ENCODE data around the gene GRK4.

GRK4 gene

DNA sequence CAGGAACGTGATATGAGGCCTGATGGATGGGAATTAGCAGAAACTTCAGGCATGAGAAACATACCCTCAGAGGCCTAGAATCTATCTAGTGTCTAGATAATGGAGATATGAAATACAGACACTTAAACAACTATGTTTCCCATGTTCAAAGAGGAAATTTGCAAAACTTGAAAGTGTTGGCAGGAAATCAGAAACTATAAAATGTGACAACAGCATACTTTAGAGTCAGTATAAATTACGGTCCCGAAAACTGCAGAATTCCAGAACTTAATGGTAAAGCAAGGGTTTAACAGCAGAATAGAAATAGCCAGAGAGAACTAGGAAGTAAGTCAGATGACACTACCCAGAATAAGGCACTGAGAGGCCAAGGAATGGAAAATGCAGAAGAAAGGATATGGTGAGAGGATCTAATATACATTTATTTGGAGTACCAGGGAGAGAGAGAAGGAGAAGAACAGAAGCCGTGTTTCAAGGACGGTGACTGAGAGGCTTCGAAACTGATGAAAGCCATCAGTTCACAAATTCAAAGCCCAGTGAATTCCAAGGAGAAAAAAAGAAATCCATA, 103.5 kb downstream of the GRK4 start:
- TF ChIP-seq, protein P1, sequence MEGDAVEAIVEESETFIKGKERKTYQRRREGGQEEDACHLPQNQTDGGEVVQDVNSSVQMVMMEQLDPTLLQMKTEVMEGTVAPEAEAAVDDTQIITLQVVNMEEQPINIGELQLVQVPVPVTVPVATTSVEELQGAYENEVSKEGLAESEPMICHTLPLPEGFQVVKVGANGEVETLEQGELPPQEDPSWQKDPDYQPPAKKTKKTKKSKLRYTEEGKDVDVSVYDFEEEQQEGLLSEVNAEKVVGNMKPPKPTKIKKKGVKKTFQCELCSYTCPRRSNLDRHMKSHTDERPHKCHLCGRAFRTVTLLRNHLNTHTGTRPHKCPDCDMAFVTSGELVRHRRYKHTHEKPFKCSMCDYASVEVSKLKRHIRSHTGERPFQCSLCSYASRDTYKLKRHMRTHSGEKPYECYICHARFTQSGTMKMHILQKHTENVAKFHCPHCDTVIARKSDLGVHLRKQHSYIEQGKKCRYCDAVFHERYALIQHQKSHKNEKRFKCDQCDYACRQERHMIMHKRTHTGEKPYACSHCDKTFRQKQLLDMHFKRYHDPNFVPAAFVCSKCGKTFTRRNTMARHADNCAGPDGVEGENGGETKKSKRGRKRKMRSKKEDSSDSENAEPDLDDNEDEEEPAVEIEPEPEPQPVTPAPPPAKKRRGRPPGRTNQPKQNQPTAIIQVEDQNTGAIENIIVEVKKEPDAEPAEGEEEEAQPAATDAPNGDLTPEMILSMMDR (IDR thresholded peaks at IDR 0.05): no peak
- no peak overlapping the region for H3K4me2 ChIP-seq (ENCODE audit: low read length)
- H3K4me3 ChIP-seq (ENCODE audit: low read depth, low read length): no peak overlapping the region
- H3K27ac ChIP-seq: no peak overlapping the region
- H3K9ac ChIP-seq: no peak overlapping the region
- H2AFZ ChIP-seq: no peak overlapping the region
- H3K27me3 ChIP-seq (ENCODE audit: control insufficient read depth, insufficient read depth, low read length): no peaks in the 10 kb centered on the region
- H3K36me3 ChIP-seq (ENCODE audit: control insufficient read depth, insufficient read depth, low read length): no peaks in the 10 kb centered on the region
- no peaks in the 10 kb centered on the region for H3K4me1 ChIP-seq
- H3K9me3 ChIP-seq (ENCODE audit: control insufficient read depth, low read length): no peaks in the 10 kb centered on the region
- no peaks in the 10 kb centered on the region for H3K79me2 ChIP-seq

DNA sequence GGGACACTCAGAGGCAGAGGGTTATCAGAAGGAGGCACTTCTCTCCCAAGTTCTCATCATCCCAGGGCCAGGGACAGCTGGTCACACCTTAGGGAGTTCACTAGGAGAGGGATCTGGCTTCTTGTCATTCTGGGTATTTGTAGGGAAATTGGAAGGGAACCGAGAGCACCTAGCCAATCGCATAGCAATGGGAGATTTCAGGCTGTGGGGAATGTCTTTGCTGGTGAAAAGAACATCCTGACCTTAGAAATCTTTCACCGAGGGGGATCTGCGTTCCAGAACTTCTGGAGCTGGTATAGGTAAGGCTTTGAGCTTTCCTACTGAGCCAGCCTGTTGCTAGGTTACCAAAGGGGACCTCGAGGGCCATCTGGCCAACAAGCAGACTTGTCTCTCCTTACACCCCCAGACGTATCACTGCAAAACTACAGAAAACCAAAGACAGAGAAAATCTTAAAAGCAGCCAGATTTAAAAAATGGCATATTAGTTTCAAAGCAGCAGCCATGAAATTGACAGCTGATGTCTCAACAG, 104.2 kb downstream of the GRK4 start:
- Histone ChIP-seq H3K4me3 (ENCODE audit: low read depth, low read length) (no peak overlapping the region), H3K27me3 (ENCODE audit: control insufficient read depth, insufficient read depth, low read length) (no peaks in the 10 kb centered on the region), H3K79me2 (no peaks in the 10 kb centered on the region), H3K4me2 (ENCODE audit: low read length) (no peak overlapping the region), H3K4me1 (no peaks in the 10 kb centered on the region), H3K9me3 (ENCODE audit: control insufficient read depth, low read length) (no peaks in the 10 kb centered on the region), H3K27ac (no peak overlapping the region), H3K36me3 (ENCODE audit: control insufficient read depth, insufficient read depth, low read length) (no peaks in the 10 kb centered on the region), H3K9ac (no peak overlapping the region), H2AFZ (no peak overlapping the region)
- TF ChIP-seq, protein P1 (IDR thresholded peaks at IDR 0.05): no peak

DNA sequence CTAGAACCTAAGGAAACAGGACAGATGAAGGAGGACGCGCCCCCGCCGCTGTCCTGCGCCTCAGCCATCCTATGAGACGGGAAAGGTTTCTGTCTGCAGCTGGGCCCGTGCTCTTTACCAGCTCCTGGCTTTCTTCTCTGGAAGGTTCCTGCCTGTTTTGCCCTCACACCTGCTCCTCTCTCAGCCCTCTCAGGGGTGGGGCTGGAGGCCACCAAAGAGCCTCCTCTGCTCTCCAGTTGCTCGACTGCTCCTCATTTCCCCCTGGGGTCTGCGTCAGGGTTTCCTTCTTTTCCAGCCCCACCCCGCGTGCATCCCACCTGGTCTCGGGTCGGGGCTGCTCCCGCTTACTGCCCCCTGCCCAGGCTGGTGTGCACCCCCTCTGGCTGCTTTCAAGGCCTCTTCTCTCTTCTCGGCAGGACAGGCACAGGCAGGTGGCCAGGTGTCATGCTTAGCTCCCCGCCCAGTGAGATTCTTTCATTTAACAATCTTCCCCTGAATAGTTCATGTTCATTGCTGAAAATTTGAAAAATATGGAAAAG, 106.4 kb downstream of the GRK4 start:
- Histone ChIP-seq H3K9ac (no peak overlapping the region), H3K27me3 (ENCODE audit: control insufficient read depth, insufficient read depth, low read length) (no peaks in the 10 kb centered on the region), H3K4me1 (no peaks in the 10 kb centered on the region), H2AFZ (no peak overlapping the region), H3K4me2 (ENCODE audit: low read length) (no peak overlapping the region), H3K36me3 (ENCODE audit: control insufficient read depth, insufficient read depth, low read length) (no peaks in the 10 kb centered on the region), H3K4me3 (ENCODE audit: low read depth, low read length) (no peak overlapping the region), H3K9me3 (ENCODE audit: control insufficient read depth, low read length) (no peaks in the 10 kb centered on the region), H3K79me2 (no peaks in the 10 kb centered on the region), H3K27ac (no peak overlapping the region)
- TF ChIP-seq, protein P1 (IDR thresholded peaks at IDR 0.05): no peak

DNA sequence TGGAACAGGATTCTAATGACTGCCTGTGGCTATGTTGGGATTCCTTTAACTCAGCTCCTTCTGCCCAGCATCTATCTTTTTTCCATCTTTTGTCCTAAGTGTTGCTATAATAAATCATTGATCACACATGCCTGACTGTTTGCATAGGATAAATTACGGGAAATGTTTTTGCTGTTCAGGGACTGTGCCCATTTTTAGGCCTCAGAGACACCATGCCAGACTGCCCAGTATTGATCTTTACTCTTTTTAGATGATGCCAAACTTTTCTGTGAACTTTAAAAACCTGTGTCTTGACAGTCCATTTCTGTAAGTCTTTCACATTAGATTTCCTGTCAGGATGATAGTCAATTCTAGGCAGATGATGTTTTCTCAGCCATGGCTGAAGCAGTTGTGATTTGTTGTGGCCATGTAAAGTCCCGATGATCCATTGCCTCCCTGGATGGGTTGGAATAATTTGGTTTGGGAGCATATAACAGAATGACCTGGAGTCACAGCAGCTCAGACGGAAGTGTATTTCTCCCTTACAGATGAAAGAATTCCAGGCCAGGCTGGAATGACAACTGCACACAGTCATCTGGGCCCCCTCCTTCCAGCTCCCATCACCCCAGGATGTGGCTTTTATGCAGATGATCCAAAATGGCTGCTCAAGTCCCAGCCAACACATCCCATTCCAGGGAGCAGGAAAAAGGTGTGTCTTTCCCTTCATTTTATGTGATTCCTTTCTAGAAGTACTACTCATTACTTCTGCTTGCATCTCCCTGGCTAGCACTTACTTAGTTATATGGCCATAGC, 107.5 kb downstream of the GRK4 start:
- no peaks in the 10 kb centered on the region for H3K4me1 ChIP-seq
- no peak overlapping the region for H3K9ac ChIP-seq
- no peaks in the 10 kb centered on the region for H3K79me2 ChIP-seq
- H3K4me2 ChIP-seq (ENCODE audit: low read length): no peak overlapping the region
- no peaks in the 10 kb centered on the region for H3K36me3 ChIP-seq (ENCODE audit: control insufficient read depth, insufficient read depth, low read length)
- no peaks in the 10 kb centered on the region for H3K27me3 ChIP-seq (ENCODE audit: control insufficient read depth, insufficient read depth, low read length)
- no peak overlapping the region for H3K27ac ChIP-seq
- no peak overlapping the region for H2AFZ ChIP-seq
- no peak overlapping the region for H3K4me3 ChIP-seq (ENCODE audit: low read depth, low read length)
- H3K9me3 ChIP-seq (ENCODE audit: control insufficient read depth, low read length): no peaks in the 10 kb centered on the region
- TF ChIP-seq, protein P1 (IDR thresholded peaks at IDR 0.05): no peak
